Stimulated activated CD8-positive, alpha-beta memory T cell treated with anti-CD3 and anti-CD28 coated beads, Interleukin-7, amount 100 ng/mL, for 1 hour (primary cell): ENCODE results near the gene TSC22D2.
"Not testable (repeated sequence)": the region's sequence is repeated elsewhere in the genome, so short reads cannot be mapped to it uniquely, and the experiment has no call there.

Experiments
- DNase-seq, 2 donors: peaks; one replicate each; pipeline ENCODE4 v3.0.0-alpha.2; 2020; ENCODE audit warnings: low read depth in 2 of 2

Gene TSC22D2

GRCh38 chr3:150449169-150449721 lies 41.1 kb downstream of the TSC22D2 start:
- DNase-seq = no peak

DNA sequence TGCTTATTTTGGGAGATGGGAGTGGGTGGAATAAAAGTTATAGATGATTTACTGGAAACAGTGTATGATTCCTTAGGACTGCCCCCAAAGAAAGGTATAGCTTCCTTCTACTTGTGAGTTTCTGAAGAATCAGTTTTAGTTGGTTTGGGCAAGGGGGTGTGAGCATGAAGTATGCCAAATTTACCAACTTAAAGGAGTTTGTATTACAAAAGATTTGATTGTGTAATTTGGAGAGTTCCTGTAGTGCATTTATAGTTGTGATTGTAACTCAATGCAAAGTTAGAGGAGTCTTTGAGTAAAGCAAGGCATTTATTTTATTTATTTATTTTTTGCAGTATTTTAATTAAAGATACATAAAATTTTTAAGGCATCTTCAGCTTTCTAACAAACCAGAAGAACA lies 42.8 kb downstream of the TSC22D2 start:
- no peak for DNase-seq

GRCh38 chr3:150451329-150452048 lies 43.4 kb downstream of the TSC22D2 start:
- no peak for DNase-seq

DNA sequence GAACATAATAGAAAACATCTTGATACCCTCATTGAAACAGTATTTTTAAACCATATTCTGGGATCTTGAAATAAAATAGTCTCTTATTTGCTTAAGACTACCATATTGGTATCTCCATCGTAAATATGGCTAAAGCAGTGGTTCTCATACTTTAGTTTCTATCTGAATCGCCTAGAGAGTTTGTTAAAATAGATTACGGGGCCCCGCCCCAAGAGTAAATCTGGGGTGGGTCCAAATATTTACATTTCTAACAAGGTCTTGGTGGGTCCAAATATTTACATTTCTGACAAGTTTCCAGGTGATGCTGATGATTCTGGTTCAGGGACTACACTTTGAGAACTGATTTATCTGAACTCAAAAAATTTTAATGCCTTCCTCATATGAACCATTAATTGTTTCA lies 45.3 kb downstream of the TSC22D2 start:
- no peak for DNase-seq

DNA sequence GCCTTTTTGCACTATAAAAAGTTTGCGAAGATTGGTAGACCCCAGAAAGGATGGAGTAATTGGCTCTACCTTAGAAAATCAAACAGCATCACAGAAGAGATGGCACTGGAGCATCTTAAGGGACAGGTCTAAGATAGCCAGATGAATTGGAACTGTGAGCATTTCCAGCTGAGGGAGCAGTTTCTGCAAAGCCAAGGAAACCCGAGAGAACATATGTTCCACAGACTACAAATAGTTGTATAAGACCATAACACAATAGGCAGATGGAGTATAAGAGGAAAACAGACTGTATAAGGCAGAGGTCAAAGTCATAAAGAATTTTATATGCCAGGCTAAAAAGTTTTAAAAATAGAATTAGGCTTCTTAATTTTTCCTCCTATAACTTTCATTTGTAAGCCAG lies 46.0 kb downstream of the TSC22D2 start:
- DNase-seq = no peak

DNA sequence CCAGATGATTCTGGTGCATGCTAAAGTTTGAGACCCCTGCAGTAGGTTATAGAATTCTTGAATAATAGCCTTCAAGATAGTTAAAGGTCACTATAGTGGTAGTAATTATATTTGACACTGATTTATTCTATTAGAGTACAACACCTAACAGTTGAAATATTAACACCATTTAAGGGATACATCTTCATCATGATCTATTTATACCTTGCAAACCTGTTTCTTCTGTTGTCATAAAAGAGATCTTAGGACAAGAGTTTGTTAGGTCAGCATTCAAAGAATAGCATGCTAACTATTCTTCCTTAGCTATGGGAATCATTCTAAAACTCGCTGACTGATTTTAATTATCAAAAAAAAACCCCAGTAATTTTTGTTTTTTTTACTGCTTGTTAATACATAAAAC lies 46.5 kb downstream of the TSC22D2 start:
- no peak for DNase-seq

DNA sequence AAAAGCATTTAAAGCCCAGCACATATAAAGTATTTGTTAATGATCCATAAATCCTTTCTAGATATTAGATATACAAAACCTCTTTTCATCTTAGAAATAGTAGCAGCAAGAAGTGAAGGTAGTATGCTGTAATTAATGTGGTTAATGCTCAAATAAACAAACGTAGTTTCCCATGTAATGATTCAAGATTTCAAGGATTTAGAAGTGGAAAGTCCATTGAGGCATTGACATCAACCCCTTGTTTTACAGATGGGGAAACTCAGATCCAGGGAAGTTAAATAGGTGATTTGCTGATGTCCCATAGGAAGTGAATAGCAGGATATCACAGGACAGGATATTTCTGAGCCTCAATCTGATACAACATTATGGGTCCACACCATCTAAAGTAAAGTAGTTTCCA lies 47.2 kb downstream of the TSC22D2 start:
- DNase-seq = no peak

GRCh38 chr3:150458001-150458400 lies 49.9 kb downstream of the TSC22D2 start:
- DNase-seq = no peak

DNA sequence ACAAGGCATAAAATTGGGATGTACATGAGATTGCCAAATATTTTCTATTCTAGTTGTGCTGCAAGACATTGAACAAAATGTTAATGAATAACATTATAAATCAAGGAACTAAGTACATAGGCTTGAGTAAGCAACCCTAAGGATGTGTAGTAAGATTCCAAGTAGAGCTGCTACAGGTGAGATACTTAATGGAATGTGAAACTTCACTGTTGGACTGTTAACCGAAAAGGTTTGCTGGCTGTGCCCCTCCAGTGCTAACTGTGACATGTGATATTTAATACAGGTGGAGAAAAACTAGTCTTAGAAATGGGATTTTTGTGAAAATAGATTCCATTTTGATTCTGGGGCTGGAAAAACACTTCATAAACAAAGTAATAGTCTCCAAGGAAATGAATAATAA lies 52.4 kb downstream of the TSC22D2 start:
- DNase-seq = no peak

DNA sequence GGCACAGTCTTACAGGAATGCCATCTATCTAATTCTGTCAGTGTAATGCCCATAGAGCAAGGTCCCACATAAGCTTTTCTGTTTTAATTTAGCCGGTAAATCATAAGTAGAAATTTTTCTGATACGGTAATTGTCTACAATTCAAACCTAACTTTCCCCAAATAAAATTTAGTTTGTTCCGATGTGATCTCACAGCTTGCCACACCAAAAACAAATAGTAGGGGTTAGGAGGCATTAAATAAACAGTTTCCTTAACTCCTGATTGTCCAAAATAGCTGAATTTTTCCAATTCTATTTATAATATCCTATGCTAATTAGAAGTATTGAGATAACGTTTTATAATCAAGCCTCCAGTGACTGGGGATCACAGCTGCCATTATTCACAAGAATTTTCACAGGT lies 53.3 kb downstream of the TSC22D2 start:
- no peak for DNase-seq

DNA sequence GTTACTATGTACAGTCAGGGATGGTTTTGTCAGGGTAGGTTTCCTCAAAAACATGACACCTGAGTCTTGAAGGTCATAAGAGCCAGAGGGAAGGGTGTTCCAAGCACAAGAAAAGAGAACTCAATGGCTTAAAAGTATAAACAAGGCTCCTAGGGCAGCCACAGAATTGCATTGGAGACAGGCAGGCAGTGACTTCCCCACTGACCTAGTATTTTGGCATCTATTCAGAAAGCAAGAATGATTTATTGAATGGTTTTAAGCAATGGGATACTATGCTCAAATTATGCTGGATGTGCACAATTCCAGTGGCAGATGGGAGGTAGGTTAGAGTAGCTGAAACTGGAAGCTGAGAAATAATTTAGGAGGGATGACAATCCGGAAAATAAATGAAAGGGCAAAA lies 54.0 kb downstream of the TSC22D2 start:
- DNase-seq = no peak

DNA sequence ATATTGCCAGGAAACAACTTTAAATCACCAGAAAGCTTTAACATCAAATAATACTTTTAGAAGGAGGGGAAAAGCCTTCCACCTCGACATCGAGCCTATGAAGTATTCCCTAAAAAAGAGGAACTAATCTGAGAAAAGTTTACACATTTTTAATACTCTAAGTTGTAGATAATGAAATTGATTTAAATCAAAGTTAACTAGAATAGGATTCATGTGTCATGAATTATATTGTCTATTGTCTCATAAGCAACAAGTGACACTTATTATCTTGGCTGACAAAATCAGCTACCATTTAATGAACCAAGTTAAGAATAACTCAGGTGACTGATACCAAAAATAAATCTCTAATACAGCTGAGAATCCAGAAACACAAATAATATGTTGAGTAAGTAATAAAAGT lies 56.6 kb downstream of the TSC22D2 start:
- no peak for DNase-seq

DNA sequence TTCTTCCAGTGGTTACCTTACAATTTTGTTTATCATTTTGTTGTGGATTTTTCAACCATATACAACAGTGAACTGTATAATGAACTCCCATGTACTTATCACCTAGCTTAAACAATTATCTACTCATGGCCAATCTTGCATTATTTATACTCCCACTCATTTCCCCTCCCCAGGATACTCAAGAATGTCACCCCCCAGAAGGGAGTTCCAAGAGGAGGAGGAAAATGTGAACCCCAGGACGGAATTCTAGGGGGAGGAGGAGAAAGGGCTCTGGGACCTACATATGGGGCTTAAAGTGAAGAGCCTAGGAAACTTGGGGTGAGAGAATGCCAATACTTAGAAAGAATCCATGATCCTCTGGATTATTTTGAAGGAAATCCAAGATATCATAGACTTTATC lies 59.3 kb downstream of the TSC22D2 start:
- DNase-seq = no peak

GRCh38 chr3:150469031-150469930 lies 61.2 kb downstream of the TSC22D2 start:
- DNase-seq = no peak

- no peak for DNase-seq
These were observed 62.0 kb downstream of the TSC22D2 start for GRCh38 chr3:150469931-150470740.

- no peak for DNase-seq
These were observed 64.3 kb downstream of the TSC22D2 start for GRCh38 chr3:150472421-150472820.

GRCh38 chr3:150473161-150473560 lies 65.1 kb downstream of the TSC22D2 start:
- DNase-seq = not testable (repeated sequence)

- no peak for DNase-seq
These were observed 71.3 kb downstream of the TSC22D2 start for GRCh38 chr3:150479370-150479769.

DNA sequence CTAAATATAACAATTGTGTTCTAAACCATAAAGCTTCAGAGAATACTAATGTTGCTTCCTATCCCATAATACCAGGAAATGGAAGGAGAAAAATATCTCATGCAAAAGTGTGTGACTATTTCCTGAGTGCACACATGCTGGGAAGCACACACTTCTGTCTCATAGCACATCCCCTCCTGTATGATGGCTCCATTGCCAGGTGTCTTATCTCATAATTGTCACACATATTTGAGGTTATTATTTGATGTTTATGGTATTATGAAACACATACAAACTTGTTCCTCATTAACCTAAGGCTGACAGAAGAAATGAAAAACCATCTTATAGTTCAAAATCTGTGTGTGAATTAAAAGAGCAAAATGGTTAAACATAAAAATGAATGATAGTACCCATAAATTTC lies 72.8 kb downstream of the TSC22D2 start:
- DNase-seq = no peak

DNA sequence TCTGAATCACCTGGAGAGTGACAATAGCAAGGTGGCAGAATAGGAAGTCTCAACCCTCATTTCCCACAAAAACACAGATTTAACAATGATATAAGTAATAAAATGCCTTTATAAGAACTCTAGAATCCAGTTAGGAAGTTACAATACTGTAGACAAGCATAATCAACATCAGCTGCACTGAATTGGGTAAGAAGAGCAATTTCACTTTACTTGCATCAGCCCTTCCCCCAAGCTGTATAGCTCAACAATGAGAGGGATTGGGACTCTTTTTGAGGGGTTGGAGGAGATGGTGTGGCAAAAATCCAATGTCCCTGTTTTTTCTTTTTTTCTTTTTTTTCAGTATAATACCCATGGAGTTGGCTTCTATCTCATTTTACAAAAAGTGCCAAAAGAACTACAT lies 75.1 kb downstream of the TSC22D2 start:
- DNase-seq = no peak

DNA sequence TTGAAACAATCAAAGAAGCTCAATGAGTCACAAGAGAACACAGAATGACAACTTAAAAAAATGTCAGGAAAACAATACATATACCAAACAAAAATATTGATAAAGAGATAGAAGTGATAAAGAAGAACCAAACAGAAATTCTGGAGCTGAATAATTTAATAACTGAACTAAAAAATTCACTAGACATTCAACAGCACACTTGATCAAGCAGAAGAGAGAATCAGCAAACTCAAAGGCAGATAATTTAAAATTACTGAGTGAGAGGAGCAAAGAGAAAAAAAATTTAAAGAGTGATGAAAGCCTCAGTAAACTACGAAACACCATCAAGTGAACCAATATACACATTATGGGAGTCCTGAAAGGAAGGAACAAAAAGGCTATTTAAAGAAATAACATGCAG lies 76.3 kb downstream of the TSC22D2 start:
- no peak for DNase-seq

DNA sequence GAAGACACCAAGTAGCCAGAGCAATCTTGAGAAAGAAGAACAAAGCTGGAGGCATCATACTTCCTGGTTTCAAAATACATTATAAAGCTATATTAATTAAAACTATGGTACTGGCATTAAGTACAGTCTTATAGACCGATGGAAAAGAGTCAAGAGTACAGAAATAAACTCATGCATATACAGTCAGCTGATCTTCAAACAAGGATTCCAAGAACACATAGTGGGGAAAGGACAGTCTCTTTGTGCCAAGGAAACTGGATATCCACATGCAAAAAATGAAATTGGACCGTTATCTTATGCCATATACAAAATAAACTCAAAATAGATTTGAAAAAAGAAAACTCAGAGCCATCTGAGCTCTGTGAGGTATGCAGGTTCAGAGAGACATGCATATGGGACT lies 80.8 kb downstream of the TSC22D2 start:
- DNase-seq = no peak
